ENCODE data around the gene RAB13. TPM values are rescaled to one million over a fixed set of nuclear protein-coding genes. Genes with fewer than 3 reads are reported as not detected.

RAB13 gene
- total RNA-seq, 1 experiment from 2014 or later, result 122 TPM

DNA sequence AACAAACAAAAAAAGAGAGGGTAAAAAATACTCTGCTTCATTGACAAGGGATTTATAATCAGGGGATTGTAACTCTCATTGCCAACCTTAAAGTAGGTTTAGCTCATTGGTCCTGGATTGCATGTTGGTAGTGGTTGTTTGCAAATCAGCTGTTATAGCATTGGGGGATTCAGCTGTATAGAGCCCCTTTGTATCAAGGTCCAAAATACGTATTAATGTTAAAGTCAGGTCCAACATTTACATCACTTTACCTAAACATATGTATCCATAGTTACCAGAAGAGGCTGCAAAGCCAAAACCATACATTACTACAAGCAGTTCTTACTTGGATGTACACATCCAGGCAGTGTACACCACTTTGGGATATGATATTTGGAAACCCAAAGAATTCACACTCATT is 33.8 kb upstream of the RAB13 start:
- H3K4ac ChIP-seq (ENCODE audit: low read depth, low read length), result no peak overlapping the region
- H3K9ac ChIP-seq (ENCODE audit: extremely low read depth, insufficient read length, low read length), result no peak overlapping the region
- no peak overlapping the region for H3T11ph ChIP-seq (ENCODE audit: low read length)
- H3K27me3 Mint-ChIP-seq (ENCODE audit: low read depth), result no peaks in the 10 kb centered on the region
- TF ChIP-seq, protein P1, sequence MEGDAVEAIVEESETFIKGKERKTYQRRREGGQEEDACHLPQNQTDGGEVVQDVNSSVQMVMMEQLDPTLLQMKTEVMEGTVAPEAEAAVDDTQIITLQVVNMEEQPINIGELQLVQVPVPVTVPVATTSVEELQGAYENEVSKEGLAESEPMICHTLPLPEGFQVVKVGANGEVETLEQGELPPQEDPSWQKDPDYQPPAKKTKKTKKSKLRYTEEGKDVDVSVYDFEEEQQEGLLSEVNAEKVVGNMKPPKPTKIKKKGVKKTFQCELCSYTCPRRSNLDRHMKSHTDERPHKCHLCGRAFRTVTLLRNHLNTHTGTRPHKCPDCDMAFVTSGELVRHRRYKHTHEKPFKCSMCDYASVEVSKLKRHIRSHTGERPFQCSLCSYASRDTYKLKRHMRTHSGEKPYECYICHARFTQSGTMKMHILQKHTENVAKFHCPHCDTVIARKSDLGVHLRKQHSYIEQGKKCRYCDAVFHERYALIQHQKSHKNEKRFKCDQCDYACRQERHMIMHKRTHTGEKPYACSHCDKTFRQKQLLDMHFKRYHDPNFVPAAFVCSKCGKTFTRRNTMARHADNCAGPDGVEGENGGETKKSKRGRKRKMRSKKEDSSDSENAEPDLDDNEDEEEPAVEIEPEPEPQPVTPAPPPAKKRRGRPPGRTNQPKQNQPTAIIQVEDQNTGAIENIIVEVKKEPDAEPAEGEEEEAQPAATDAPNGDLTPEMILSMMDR (conservative IDR thresholded peaks at IDR 0.05), result no peak
- H3K79me1 ChIP-seq (ENCODE audit: insufficient read depth, low read depth, low read length, poor library complexity, severe bottlenecking), result no peaks in the 10 kb centered on the region
- H3K9me3 ChIP-seq (ENCODE audit: control insufficient read depth, low read depth, low read length), result no peaks in the 10 kb centered on the region
- no peak overlapping the region for H4K91ac ChIP-seq (ENCODE audit: insufficient read length, low read depth, low read length)
- H4K20me1 ChIP-seq (ENCODE audit: control insufficient read depth, insufficient read depth, insufficient read length), result no peaks in the 10 kb centered on the region
- H4K5ac ChIP-seq (ENCODE audit: insufficient read length, low read depth, low read length), result no peak overlapping the region
- no peak overlapping the region for H2BK12ac ChIP-seq (ENCODE audit: insufficient read length, low read depth, low read length)
- no peaks in the 10 kb centered on the region for H3K9me3 Mint-ChIP-seq
- H4K8ac ChIP-seq (replicated peaks; ENCODE audit: insufficient read length, low read depth, low read length), result no peak overlapping the region
- H3K36me3 Mint-ChIP-seq (ENCODE audit: insufficient read depth in 1 of 3, low read depth in 3 of 3), result no peaks in the 10 kb centered on the region
- no peaks in the 10 kb centered on the region for H3K4me1 ChIP-seq (ENCODE audit: insufficient read depth, low read length)
- H3K27me3 ChIP-seq (ENCODE audit: insufficient read depth, low read length), result no peaks in the 10 kb centered on the region
- no peak overlapping the region for H2BK20ac ChIP-seq (ENCODE audit: low read depth, low read length, poor library complexity, severe bottlenecking)
- no CpG with 5 or more reads among the region's 1 CpG for WGBS (ENCODE audit: extremely low coverage, insufficient read length, low lambda C conversion rate)
- H3K23ac ChIP-seq (ENCODE audit: insufficient read length, low read depth, low read length), result no peak overlapping the region
- no peak for DNase-seq
- no peak overlapping the region for H2BK120ac ChIP-seq (ENCODE audit: low read depth, low read length, poor library complexity, severe bottlenecking)
- H3K4me3 Mint-ChIP-seq, result no peak overlapping the region
- no peak overlapping the region for H2BK5ac ChIP-seq (ENCODE audit: insufficient read length, low read length)
- H3K18ac ChIP-seq (ENCODE audit: insufficient read length, low read depth, low read length), result no peak overlapping the region
- H2BK15ac ChIP-seq (ENCODE audit: low read depth, low read length), result no peak overlapping the region
- H3K23me2 ChIP-seq (ENCODE audit: insufficient read length, low read depth, low read length, poor library complexity, severe bottlenecking), result no peaks in the 10 kb centered on the region
- H3K14ac ChIP-seq (ENCODE audit: insufficient read depth, low read length), result no peak overlapping the region
- no peak overlapping the region for H3K27ac ChIP-seq (ENCODE audit: insufficient read length, low read depth, low read length)
- H2AFZ ChIP-seq (ENCODE audit: low read length), result no peak overlapping the region
- no peak overlapping the region for H2AK5ac ChIP-seq (ENCODE audit: insufficient read length, low read length)
- H3K4me2 ChIP-seq (ENCODE audit: insufficient read depth, insufficient read length, low read length), result no peak overlapping the region
- H3K4me1 Mint-ChIP-seq, result no peaks in the 10 kb centered on the region
- H3K79me2 ChIP-seq (ENCODE audit: insufficient read depth, low read length), result no peaks in the 10 kb centered on the region
- H3K56ac ChIP-seq (ENCODE audit: insufficient read length, low read depth, low read length), result no peak overlapping the region
- H3K27ac Mint-ChIP-seq, result no peak overlapping the region

Data from H9 (cell line).